ENCODE measurements around the gene CCDC68.

The CCDC68 gene

GRCh38 chr18:54918060-54918459 is 41.2 kb downstream of the CCDC68 start:
- DNase-seq (ENCODE audit: low read depth in 2 of 2) = no peak

- no peak for DNase-seq (ENCODE audit: low read depth in 2 of 2)
These were observed 42.8 kb downstream of the CCDC68 start for GRCh38 chr18:54916507-54916906.

- DNase-seq (ENCODE audit: low read depth in 2 of 2) = no peak
These were observed 44.4 kb downstream of the CCDC68 start for GRCh38 chr18:54914816-54915215.

- no peak for DNase-seq (ENCODE audit: low read depth in 2 of 2)
These were observed 47.7 kb downstream of the CCDC68 start for GRCh38 chr18:54911551-54911950.

- no peak for DNase-seq (ENCODE audit: low read depth in 2 of 2)
These were observed 48.9 kb downstream of the CCDC68 start for GRCh38 chr18:54910161-54910919.

GRCh38 chr18:54909538-54909937 is 49.7 kb downstream of the CCDC68 start:
- DNase-seq (ENCODE audit: low read depth in 2 of 2) = no peak

- peak; percentile 58 for DNase-seq (ENCODE audit: low read depth in 2 of 2)
These were observed 52.7 kb downstream of the CCDC68 start for GRCh38 chr18:54906331-54907185.

GRCh38 chr18:54905629-54906028 is 53.6 kb downstream of the CCDC68 start:
- no peak for DNase-seq (ENCODE audit: low read depth in 2 of 2)

GRCh38 chr18:54904581-54904980 is 54.7 kb downstream of the CCDC68 start:
- no peak for DNase-seq (ENCODE audit: low read depth in 2 of 2)

GRCh38 chr18:54900290-54900689 is 59.0 kb downstream of the CCDC68 start:
- no peak for DNase-seq (ENCODE audit: low read depth in 2 of 2)

GRCh38 chr18:54899500-54899899 is 59.8 kb downstream of the CCDC68 start:
- no peak for DNase-seq (ENCODE audit: low read depth in 2 of 2)

GRCh38 chr18:54888933-54889332 is 70.3 kb downstream of the CCDC68 start:
- peak; percentile 39 to 40 for DNase-seq (ENCODE audit: low read depth in 2 of 2)

- DNase-seq (ENCODE audit: low read depth in 2 of 2) = no peak
These were observed 70.9 kb downstream of the CCDC68 start for GRCh38 chr18:54888378-54888777.

GRCh38 chr18:54883816-54884604 is 75.3 kb downstream of the CCDC68 start:
- DNase-seq (ENCODE audit: low read depth in 2 of 2) = no peak

- no peak for DNase-seq (ENCODE audit: low read depth in 2 of 2)
These were observed 76.9 kb downstream of the CCDC68 start for GRCh38 chr18:54882318-54882717.

- no peak for DNase-seq (ENCODE audit: low read depth in 2 of 2)
These were observed 78.0 kb downstream of the CCDC68 start for GRCh38 chr18:54881229-54881768.

- DNase-seq (ENCODE audit: low read depth in 2 of 2) = peak; percentile 46 to 50
These were observed 78.7 kb downstream of the CCDC68 start for GRCh38 chr18:54880395-54881105.

- no peak for DNase-seq (ENCODE audit: low read depth in 2 of 2)
These were observed 79.6 kb downstream of the CCDC68 start for GRCh38 chr18:54879691-54880090.

GRCh38 chr18:54878659-54879358 is 80.5 kb downstream of the CCDC68 start:
- no peak for DNase-seq (ENCODE audit: low read depth in 2 of 2)

- no peak for DNase-seq (ENCODE audit: low read depth in 2 of 2)
These were observed 81.1 kb downstream of the CCDC68 start for GRCh38 chr18:54878159-54878622.
